ENCODE results near the gene BPIFA3.

DNA sequence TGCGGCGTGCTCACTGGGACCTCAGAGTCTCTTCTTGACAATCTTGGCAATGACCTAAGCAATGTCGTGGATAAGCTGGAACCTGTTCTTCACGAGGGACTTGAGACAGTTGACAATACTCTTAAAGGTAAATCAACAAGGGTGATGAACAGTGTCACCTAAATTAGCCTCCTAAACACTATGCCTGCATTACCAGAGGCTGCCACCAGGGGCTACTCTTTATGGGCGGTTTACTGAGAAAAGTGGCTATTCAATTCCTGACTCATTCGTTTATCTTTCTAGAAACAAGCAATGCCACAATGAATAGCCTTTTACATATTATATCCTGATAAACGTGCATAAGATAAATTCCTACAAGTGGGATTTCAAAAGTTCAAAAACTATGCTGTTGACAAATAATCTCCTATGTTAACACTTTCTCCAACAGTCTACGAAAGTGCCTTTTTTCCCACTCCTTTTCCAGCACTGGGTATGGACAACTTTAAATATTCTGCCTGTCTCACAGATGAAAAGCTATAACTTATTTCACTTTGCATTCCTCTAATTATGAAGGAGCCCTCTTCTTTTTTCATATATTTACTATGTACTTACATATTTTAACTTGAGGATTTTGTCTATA lies 47.9 kb upstream of the BPIFA3 start:
- TF ChIP-seq EZH2 (IDR thresholded peaks at IDR 0.05) (no peak), POLR2AphosphoS5 (IDR thresholded peaks at IDR 0.05; ENCODE audit: borderline replicate concordance, low read depth, low read length) (no peak)
